Raji (cell line): ENCODE measurements around the gene IGF2.

Experiments used
- POLR2A ChIP-seq: IDR thresholded peaks from 2 replicates; pipeline ENCODE4 v1.6.1; 2011; ENCODE audit warnings: low read depth, low read length, control low read depth; ENCODE audit not compliant: insufficient read depth

The IGF2 gene

DNA sequence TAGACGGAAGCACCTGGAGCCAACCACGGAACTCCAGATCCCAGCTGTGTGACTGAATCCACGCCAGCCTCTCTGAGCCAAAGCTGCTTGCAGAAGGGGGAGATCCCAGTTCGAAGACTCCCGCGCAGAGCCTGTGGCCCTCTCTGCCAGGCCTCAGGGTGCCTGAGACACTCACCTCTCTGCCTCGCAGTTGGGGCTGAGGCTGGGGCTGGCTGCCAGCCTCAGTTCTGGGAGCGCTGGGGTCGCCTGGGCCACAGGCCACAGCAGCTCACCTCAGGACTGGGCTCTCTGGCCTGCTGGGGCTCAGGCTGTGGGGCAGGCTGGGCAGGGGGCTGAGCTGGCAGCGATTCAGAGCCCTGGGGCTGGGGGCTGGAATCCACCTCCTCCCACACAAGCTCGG is 8.2 kb upstream of the IGF2 start:
- no peak for TF ChIP-seq POLR2A

DNA sequence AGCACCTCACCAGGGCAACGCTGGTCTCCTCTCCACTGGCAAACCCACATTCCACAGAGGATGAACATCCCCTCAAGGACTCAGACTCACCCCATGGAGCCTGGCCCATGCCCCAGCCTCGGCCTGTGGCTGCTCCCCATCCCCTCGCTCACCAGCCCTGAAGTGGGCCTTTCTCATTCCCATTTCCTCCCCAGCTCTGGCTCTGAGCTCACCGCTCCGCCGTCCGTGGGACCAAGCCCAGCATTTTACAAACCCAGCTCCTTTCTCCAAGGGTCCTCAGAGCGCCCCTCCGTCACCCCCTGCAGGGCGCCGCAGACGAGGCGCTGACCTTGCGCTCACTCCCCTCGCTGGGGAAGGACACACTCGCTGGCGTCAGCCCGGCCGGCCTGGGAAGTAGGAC is 6.9 kb upstream of the IGF2 start:
- TF ChIP-seq POLR2A, result no peak

DNA sequence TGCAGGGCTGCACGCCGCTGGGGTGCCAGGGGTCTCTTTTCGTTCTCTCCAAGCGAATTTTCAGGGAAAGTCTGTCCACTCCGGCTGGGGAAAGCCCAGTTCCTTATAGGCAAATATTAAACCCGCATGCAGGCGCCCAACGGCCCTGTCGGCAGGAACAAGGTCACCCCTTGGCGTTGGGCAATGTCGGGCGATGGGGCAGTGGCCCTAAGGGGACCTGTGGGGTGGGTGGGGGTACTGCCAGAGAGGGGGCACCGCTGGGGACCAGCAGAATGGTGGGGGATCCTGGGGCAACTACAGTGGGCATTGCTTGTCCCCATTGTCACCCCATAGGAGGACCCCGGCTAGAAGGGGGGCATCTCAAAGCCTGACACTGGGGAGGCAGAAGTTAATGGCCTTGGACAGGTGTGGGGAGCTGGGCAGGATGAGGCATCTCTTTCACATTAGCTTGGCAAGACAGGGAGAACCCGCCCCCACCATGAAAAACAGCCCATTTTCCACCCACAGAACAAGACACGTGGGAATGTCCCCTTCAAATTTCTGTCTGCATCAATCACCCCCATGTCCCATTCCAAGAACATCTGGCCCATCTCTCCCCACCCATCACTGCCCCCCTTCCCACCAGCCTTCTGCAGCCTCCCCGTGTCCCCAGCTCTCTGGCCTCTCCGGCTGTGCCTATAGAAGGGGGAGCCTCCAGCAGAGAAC is 5.5 kb upstream of the IGF2 start:
- TF ChIP-seq POLR2A, result no peak

DNA sequence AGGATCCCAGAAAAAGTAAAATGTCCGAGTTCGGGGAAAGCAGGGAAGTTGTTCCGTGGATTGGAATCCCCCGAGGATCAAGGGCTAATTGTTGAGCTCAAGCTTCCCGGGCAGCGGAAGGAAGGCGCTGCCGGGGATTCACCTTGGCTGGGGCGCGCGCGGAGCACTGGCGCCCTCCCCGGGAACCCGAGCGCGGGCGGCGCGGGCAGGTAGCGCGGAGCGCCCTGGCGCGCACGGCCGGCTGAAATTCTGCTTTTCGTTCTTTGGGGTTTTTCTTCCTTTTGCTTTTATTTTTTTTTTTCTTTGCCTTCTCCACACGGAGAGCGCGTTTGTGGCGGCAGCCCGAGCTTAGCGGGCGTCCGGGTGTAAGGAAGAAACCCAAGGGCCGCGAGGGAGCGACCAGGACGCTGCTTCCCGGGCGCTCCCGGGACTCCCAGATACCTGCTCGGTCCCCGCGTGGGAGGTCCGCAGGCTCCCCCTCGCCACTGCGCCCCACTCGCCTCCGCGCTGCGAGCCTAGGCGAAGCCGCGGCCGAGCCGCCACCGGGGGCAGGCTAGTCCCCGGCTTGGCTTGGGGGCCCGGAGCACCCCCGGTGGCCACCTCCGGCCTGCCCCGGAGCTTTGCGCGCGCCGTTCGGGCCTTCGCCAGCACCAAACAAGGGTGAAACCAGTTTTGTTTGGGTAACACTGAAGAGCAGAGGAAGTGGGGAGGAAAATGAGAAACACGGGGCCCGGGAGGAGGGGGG is 4.8 kb upstream of the IGF2 start:
- TF ChIP-seq POLR2A, result no peak

DNA sequence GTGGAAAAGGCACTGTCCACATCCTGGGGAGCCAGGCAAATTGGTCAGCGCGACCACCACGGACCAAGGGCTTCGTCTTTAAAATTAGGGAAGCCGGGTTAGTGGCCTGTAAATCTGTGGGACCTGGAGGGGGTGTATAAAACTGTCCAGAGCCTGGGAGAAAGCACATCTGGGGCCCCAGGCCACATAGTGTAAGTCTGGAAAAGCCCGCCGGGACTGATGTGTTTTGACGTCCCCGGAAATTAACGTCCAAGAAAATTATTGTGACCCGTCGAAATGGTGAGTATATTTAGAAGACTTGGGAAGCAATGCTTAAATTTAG is 4.2 kb upstream of the IGF2 start:
- TF ChIP-seq POLR2A, result no peak

DNA sequence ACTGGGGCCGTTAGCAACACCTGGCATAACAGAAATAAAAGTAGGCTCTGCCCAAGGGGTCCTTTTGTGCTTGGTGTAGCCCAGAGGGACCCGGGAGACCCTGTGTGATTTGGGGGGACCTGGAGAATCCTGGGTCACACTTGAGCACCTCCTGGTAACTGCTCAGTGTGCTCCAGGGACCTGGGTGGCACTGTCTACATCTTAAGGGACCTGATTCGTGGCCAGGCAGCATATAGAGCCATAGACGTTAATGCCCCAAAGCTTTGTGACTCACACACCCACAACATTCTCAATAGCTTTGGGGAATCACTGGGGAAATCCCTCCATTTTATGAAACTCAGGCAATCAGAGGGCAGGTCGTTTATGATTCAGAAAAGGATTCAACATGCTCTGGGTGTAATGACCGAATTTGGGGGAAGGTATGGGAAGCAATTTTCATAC is 3.6 kb upstream of the IGF2 start:
- no peak for TF ChIP-seq POLR2A

DNA sequence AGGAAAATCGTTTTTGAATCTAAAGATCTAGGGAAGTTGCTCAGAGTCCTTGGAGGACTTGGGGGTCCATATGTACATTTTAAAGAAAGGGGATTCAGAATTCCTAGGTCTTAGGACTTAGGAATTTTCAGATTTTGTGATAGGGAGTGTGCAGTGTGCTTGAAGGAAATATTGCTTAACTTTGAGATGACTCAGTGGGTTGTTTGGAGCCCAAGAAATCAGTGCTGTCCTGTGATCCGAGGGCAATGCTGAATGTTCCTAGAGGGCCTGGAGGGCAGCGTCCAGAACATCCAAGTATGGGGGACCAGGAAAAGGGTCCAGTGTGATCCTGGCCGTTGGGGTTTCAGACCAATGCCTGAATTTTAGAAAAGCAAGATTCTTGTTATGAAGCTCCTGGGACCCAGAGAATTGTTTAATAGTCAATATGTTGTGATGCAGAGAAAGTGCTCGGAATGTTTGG is 3.1 kb upstream of the IGF2 start:
- no peak for TF ChIP-seq POLR2A

DNA sequence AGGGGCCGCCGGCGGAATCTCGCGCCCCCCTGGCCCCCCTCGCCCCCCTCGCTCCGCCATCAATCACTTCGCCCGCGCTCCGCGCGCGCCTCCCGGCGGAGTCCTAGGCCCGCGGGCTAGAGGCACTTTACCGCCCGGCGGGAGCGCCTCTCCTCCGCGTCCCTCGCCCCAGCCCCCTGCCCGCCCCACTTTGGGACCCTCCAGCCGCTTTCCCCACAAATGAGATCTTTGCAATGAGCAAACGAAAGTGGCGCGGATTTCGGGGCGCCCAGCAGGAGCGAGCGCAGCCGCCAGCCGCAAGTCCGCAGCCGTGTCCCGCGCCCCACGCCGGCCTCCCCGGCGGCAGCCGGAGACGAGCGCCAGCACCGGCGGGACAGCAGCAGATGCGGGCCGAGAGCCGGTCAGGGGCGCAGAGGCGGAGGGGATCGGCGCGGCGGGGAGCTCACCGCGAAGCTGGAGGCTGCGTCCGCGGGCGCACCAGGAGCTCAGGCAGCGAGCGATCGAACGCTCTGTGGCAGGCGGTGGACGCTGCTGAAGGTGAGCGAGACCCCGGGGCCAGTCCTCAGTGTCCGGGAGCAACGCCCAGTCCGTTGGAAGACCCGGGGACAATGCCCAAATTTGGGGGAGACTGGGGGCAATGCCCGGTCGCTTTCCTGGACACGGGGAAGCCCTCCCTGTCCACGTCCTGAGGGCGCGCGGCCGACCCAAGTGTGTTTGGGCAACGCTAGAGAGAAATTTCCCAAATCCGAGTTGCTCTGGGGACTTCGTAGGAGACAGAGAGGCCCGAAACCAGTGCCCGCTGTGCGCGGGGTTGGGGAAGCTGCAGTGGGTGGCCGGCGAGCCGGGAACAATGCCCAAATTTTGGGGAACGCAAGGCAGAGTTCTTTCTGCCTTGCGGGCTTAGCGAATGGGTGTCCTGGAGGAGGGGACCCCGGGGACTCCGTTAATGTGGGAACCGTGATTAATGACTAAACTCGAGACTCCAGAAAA is 1.5 kb upstream of the IGF2 start:
- no peak for TF ChIP-seq POLR2A

DNA sequence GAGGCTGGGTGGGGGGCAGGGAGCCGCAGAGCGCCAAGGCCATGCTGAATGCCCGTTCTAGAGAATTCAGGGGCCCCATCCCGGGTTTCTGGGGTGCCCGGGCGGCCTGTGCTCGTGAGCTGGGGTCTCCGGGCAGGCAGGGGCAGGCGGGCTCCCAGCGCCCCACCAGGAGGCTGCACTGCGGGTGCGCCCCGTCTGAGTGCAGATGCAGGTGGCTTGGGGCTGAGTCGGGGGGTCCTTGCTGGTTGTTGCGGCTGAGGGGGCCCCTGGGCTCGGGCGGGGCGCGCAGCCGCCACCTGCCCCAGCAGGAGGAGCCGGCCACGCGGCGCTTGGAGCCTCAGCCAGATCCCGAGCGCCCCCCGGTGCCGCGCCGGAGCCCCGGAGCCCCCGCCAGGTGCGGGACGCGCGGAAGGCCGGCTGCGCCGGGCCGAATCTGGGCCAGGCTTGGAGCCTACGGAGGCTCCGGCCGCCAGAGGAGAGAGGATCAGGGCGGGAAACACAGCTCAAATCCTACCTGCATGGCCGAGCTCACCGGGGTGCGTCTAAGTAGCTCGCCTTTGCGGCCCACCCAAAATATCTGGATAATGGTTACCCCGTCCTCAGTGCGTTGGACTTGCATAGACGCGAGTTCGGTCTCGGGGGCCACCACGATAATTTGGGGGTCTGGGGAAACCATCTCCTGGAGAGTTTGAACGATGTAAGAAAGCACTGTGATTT is 590 bp upstream of the IGF2 start:
- TF ChIP-seq POLR2A, result no peak

DNA sequence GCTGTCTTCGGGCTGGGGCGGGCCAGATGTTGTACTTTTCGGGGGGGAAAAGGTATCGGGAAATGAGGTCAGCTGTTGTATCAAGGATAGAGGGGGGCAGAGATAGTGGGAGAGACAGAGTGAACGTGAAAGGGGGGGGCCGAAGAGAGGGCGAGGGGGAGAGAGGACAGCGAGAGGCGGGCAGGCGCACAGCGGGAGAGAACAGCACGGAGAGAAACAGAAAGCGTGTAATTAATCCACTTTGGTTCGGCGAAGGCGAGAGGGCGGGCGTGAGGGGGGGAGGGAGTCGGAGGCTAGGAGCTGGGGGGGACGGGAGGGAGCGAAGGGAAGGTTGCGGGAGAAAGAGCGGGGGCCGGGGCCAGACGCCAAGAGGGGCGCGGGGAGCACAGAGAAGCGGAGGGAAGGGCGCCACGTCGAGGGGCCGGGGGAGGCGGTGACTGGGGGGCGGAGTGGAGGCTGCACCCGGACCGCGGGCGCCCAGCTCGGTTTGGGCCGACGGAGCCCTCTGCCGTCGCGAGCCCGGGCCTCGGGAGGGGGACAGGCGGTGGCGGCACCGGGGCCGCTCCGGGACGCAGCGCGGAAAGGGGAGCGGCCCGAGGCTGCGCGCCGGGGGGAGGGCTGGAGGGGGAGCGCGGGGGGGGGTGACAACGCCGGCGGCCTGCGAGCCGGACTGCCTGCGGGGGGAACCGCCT is 612 bp downstream of the IGF2 start:
- TF ChIP-seq POLR2A, result no peak

DNA sequence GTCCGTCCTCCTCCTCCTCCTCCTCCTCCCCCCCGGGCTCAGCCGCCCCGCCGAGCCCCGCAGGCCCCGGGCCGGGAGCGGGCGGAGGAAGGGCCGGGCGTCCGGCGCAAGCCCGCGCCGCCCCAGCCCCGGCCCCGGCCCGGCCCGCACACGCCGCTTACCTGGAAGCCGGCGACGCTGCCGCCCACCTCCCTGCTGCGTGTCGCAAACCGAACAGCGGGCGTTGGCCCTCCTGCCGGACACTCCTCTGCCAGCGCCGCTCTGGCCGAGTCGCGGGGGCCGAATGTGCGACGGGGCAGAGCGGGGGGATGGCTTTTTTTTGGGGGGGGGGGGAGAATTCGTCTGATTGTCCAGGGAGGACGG is 1.1 kb downstream of the IGF2 start:
- TF ChIP-seq POLR2A, result no peak

DNA sequence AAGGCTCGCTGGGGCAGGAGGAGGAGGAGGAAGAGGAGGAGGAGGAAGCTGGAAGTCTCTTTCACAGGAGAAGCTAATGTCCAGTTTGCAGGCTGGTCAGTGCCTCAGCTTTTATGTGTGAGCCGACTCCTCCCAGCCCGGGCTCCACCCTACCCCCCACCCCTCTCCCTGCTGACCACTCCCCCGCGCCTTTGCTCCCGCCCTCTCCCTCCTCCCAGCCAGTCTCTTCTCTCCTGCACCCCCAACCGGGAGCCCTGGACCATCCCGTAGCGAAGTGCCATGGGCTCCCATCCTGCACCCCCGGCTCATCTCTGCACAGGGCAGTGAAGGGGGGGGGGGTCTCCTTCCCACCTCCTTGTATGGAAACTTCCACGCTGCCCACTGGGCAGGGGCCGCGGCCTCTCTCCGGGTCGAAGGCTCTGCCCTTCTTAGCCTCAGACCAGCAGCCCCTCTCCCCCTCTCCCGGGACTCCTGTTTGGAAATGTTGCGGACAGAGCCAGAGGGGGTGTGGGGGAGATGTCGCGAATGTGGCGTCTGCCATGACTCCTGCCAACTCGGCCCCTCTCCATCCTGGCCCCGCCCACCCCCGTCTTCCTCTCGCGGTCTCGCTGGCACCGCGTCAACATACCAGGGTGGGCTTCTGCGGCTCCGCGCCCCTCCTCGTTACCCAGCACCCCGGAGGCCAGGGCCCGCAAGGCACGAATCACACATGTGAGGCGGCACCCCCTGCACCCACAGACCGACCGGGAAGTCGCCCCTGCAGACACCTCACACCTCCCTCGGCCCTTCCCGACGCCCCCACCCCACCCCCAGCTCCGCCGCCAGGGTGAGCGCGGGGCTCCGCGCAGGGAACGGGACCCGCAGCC is 1.8 kb downstream of the IGF2 start:
- no peak for TF ChIP-seq POLR2A

DNA sequence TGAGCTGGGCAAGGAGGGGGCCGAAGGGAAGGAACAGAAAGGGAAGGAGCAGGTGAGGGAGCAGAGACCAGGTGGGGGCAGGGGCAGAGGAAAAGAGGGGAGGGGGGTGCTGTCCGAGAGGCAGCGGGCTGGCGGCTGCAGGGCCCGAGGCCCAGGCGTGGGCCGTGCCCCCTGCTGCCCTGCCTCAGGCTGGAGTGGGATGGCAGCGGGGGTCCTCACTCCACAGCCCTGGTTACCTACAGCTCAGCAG is 2.3 kb downstream of the IGF2 start:
- no peak for TF ChIP-seq POLR2A
